GM10266 (cell line): ENCODE results near the gene ARNT2.

Experiments used
- DNase-seq: peaks from one replicate; pipeline ENCODE4 v3.0.0; 2012; ENCODE audit errors: extremely low spot score
- CTCF ChIP-seq: IDR thresholded peaks from 2 replicates; pipeline ENCODE4 v1.5.1; 2012; ENCODE audit warnings: mild to moderate bottlenecking, low read depth; ENCODE audit not compliant: control insufficient read depth, insufficient read depth; ENCODE audit errors: missing control alignments

The ARNT2 gene

GRCh38 chr15:80458580-80458979, 54.4 kb downstream of the ARNT2 start:
- no peak for TF ChIP-seq CTCF
- no peak for DNase-seq

DNA sequence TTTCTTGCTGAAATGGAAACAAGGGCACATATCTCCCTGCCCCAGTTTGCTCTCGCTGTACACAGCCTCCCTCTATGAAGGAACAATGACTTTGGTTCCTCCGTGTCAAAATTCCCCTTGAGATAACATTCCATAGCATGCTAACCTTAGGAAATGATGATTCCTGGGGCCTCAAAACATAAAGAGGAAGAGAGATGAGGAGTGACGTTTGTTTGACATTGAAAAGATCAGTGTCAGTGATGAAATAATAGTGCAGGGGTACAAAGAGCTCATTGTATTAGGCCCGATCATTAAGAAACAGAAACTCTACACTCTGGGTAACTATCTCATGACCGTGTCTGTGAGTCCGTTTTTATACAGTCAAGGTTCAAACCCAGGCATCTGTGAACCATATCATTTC, 55.2 kb downstream of the ARNT2 start:
- no peak for DNase-seq
- TF ChIP-seq CTCF, result no peak

DNA sequence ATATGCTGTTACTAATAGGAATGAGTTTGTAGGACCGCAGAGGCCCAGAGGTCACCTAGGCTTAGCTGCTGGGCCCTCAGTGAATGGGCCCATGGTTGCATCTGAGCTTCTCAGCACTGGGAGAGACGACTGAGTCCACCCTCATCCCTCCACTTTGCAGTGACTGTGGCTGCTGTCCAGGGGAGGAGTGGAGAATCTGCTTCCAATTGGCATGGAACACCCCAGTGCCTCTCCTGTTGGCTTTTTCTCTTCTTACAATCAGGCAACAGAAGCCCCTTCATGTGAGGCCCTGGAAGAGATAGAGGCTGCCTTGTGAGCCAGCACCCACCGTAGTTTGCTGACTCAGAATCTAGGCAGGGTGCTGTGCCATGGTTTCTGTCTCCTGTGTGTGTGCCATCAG, 55.6 kb downstream of the ARNT2 start:
- no peak for TF ChIP-seq CTCF
- no peak for DNase-seq

- no peak for DNase-seq
Measured at GRCh38 chr15:80461356-80462095, 57.3 kb downstream of the ARNT2 start.

DNA sequence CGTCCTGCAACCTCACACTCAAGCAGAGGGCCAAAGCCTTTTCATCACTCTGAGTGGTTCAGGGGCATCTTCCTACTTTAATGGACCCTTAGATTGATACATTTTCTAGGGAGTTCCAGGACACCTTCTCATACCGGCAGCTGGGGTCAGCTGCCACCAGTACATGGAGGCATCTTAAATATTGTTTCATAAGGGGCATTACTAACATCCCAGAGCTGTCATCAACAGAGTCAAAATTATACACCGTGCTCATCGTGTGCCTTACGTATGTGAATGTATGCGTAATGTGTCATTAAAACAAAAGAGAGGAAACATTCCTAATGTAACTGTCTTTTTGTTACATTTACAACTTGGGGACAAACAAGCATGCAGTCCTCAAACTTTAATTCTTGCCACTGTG, 57.9 kb downstream of the ARNT2 start:
- no peak for TF ChIP-seq CTCF
- no peak for DNase-seq

More at GRCh38 chr15:80461356-80462095, 57.3 kb downstream of the ARNT2 start:
- TF ChIP-seq CTCF, result no peak

DNA sequence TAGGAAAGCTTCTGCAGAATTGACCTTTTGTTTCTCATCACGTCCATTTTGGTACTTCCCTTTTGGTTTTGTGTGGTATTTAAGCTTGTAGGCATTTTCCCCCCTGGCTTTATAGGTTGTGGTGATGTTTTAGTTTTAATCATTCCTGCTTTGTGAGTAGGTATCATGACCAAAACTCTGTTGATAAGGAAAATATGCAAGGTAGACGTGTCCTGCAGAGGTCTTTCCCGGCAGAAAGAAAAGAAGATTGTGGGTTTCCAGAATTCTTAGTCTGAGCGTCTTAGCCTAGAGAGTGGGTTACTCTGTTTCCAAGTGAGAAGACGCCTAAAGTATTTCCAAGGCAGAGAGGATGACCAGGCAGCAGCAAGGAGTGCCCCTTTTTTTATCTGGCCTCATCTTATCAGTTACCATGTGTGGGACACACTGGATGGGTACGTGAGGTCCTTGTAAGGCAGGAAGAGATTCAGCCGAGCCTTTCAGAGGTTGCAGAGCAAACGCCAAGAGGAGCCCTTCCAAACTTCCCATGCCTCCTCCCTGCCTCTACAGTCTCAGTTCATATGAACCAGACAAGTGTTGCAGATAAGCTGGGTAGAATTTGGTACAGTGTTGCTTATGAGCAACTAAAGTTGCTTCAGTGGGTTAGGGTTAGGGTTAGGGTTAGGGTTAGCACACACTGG, 58.8 kb downstream of the ARNT2 start:
- DNase-seq, result no peak
- no peak for TF ChIP-seq CTCF

DNA sequence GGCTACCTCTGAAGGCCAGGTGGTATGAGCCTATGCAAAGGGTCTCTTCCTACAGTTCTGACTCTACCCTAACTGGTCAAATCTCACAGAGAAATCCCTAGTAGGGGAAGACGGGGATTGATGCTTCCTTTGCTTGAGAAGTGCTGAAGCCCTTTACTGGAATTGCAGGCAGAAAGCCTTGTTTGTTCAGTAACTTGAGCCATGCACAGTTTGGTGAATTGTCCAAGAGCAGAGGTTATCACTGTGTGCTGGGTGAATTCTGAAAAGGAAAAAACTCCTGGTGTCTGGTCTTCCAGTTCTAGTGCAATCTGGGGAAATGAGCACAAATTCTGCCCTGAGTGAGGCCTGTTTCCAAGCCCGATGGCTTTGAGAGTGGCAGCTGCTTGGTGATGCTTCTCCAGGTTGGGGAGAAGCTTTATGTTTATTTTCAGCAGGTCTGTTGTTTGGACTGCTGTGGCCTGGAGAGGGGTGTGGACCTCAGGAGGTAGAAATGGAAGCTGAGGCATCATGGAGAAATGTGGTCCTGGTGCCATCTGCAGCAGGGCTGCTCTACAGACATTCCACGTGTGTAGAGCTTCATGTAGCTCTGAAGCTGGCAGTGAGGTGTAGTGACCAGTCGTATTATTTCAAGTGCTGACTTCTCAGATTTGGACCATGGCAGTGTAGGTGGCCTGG, 60.9 kb downstream of the ARNT2 start:
- no peak for TF ChIP-seq CTCF
- DNase-seq, result no peak
